GM18873 (cell line): ENCODE results near the gene ESPNL.
"Not testable (repeated sequence)": the region's sequence is repeated elsewhere in the genome, so short reads cannot be mapped to it uniquely, and the experiment has no call there.

Source experiments
- ATAC-seq: cut with Tn5 transposase; IDR thresholded peaks from one replicate; pipeline ENCODE4 v1.9.1; 2021; ENCODE audit warnings: mild to moderate bottlenecking, moderate library complexity, moderate number of reproducible peaks; ENCODE audit not compliant: unreplicated experiment, low FRiP score

ESPNL gene

DNA sequence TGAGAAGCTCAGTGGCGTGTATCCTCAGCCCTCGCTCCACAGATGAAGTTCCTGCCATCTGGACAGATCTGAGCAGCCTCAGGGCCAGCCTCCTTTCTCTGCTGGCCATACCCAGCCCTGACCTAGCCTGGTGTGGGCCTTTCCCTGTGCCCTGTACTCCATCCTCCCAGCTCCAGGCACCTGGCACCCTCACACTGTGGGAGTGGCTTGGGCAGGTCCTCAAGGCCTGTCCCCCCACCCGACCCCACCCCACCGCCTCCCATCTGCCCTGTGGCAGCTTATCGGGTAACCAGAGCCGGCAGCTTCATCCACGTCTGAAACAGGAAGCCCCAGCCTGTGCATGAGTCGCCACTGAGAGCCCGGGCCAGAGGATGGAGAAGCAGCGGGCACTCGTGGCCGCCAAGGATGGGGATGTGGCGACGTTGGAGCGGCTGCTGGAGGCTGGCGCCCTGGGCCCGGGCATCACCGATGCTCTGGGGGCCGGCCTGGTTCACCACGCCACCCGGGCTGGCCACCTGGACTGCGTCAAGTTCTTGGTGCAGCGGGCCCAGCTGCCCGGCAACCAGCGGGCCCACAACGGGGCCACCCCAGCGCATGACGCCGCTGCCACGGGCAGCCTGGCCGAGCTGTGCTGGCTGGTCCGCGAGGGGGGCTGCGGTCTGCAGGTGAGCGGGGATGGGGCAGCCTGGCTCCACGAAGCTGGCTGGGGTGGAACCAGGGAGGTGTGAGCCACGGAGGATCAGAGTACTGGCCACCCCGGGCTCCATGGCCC is at the start of gene ESPNL:
Gene ESPNL (plus strand): TSS at position 292 of the 772 bp plus-strand sequence. CDS start 80 bp downstream, at position 372.
- no peak for ATAC-seq

DNA sequence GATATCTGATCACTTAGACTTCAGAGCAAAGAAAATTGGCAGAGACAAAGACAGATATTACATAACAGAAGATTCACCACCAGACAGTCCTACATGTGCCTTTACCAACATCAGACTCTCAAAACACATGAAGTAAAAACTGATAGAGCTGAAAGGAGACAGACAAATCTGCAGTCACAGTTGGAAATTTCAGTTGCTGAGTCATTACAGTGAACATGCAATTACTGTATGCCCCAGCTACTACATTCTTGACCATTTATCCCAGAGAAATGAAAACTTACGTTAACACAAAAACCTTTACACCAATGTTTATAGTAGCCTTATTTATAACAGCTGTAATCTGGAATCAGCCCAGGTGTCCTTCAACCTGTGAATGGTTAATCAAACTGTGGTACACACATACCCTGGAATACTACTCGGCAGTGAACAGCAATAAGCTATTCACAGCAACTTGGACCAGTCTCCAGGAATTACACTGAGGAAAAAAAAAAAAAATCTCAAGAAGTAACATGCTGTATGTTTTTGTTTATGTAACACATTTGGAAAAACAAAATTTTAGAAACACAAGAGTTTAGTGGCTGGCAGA is 46.9 kb upstream of the ESPNL start:
- no peak for ATAC-seq

GRCh38 chr2:238055841-238056240 is 44.3 kb upstream of the ESPNL start:
- no peak for ATAC-seq

- ATAC-seq: not testable (repeated sequence)
Measured at GRCh38 chr2:238057696-238058575, 42.2 kb upstream of the ESPNL start.

GRCh38 chr2:238059505-238059904 is 40.6 kb upstream of the ESPNL start:
- ATAC-seq: no peak

GRCh38 chr2:238060096-238060541 is 40.0 kb upstream of the ESPNL start:
- no peak for ATAC-seq

DNA sequence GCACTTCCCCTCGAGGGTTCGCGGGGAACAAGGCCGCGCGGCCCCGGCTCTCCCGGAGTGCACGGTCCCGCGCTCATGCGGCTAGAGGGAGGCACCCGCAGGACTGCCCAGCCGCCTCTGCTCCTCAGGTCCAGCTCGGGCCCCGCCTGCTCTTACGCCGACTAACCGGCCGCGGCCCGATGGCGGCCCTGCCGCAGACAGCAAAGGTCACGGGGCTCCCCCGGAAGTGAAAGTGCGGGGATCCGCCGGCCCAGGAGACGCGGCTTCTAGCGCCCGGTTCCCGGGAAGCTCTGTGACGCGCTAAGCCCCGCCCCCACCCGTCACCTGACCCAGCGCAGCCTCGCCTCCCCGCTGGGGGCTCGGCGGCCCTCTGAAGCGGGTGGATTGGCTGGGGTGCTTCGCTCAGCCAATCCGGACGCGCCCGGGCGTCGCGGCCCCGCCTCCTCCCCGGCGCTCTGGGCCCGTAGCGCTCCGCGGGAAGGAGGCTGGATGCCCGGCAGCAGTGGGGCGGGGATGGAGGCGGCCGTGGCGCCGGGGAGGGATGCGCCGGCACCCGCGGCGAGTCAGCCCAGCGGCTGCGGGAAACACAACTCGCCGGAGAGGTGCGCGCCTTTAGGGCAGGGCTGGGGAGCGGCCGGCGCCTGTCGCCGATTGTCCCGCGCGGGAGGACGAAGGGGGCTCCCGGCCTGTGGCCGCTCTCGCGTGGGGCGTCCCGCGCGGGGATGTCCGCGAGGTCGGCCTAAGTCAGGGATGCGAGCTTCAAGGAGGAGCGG is 39.4 kb upstream of the ESPNL start, which contains the start of gene SCLY:
Gene SCLY (plus strand): TSS at position 460 of the 773 bp plus-strand sequence. CDS start 54 bp downstream, at position 514.
- peak; percentile 86 for ATAC-seq

- ATAC-seq: peak; percentile 6
Measured at GRCh38 chr2:238061315-238062202, 38.6 kb upstream of the ESPNL start.

DNA sequence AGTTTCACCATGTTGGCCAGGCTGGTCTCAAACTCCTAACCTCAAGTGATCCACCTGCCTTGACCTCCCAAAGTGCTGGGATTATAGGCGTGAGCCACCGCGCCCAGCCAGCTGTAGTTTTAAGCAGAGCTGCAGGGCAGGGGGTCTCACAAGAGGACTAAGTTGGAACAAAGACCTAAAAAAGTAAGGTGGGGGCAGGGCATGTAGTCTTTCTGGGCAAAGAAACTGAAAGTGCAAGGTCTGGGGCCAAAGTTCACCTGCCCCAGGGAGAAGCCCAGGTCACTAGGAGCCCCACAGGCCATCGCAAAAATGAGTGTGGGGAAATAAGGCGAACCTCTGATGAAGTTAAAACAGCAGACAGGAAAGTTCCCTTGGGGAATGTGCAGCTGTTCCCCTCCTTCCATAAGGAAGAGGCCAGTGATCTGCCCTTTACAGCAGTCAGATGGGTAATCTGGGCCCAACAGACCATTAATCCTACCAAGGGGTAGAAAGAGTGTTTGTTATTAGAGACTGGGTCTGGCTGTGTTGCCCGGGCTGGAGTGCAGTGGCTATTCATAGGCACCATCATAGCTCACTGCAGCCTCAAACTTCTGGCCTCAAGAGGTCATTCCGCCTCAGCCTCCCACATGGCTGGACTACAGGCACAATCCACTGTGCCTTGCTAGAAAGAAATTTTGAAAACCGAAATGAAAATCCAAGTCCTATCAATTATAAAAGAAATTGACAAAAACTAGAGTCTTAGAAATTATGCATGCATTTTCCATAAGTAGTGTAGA is 36.5 kb upstream of the ESPNL start:
- ATAC-seq: no peak

DNA sequence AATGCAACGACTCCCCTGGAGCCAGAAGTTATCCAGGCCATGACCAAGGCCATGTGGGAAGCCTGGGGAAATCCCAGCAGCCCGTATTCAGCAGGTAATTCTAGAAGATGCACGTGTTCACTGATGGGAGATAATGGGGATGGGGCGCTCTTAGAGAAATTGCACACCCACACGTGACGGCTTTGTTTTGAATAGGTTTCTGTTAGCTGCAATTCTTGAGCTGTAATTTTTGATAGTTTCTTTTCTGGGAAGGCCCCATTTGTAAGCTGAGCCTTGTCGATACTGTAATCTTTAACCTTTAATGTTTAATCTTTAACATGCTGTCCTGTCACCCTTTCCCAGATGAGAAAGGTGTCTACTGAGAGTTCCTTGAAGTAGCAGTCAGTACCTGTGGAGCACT is 35.8 kb upstream of the ESPNL start:
- no peak for ATAC-seq

- ATAC-seq: no peak
Measured at GRCh38 chr2:238065071-238065846, 34.9 kb upstream of the ESPNL start.

DNA sequence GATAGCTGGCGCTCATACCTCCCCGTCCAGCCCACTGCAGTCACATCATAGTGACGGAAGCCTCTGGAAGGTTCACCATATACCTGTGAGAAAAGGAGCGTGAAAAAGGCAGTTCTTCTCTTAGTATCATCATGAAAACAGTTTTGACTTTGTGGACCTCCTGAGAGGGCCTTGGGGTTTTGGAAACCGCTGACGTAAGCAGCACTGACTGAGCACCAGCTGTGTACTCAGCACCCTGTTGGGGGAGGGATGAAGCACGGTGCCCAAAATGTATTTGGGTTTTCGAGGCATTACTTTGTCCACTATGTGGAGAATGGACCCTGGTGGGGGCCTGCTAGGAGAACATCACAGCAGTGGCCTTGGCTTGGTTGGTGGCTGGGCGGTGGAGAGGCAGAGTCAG is 33.9 kb upstream of the ESPNL start:
- ATAC-seq: no peak

DNA sequence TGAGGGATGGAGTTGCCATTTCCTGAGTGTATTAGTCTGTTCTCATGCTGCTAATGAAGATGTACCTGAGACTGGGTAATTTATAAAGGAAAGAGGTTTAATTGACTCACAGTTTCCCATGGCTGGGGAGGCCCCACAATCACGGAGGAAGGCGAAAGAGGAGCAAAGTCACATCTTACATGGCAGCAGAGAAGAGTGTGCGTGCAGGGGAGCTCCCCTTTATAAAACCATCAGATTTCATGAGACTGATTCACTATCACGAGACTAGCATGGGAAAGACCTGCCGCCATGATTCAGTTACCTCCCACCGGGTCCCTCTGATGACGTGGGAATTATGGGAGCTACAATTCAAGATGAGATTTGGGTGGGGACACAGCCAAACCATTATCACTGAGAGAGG is 33.4 kb upstream of the ESPNL start:
- not testable (repeated sequence) for ATAC-seq

DNA sequence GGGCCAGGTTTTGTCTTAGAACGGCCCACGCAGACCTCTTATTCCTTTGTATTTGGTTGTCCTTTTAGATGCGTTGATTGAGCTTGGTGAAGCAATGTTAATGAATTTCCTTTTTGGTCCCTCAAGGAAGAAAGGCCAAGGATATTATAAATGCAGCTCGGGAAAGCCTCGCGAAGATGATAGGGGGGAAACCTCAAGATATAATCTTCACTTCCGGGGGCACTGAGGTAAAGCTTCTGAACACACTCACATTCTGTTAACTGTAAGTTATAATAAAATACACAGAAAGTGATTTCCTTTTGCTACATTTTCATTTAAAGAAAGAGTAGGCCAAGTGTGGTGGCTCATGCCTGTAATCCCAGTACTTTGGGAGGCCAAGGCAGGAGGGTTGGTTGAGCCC is 32.2 kb upstream of the ESPNL start:
- ATAC-seq: no peak

- ATAC-seq: no peak
Measured at GRCh38 chr2:238069021-238069709, 31.0 kb upstream of the ESPNL start.

- ATAC-seq: no peak
Measured at GRCh38 chr2:238069877-238070276, 30.3 kb upstream of the ESPNL start.

DNA sequence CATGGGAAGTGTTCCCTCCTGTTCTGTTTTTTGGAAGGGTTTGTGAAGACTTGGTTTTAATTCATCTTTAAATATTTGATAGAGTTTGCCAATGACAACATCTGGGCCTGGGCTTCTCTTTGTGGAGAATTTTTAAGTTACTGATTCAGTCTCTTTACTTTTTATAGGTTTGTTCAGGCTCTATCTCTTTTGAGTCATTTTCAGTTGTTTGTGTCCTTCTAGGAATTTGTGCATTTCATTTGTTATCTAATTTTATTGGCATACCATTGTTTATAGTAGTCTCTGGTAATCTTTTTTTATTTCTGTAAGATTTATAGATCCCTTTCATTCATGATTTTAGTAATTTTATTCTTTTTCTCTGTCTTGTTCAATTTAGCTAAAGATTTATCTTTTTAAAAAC is 24.7 kb upstream of the ESPNL start:
- no peak for ATAC-seq
